Liver (tissue), 3 donors: ENCODE data around the gene TNFAIP3.

Experiments
- FOXA1 ChIP-seq: IDR thresholded peaks from 2 replicates; pipeline ENCODE4 v1.6.1; 2016; ENCODE audit warnings: antibody characterized with exemption
- HNF4G ChIP-seq: IDR thresholded peaks from 2 replicates; pipeline ENCODE4 v1.6.1; 2016; ENCODE audit warnings: antibody characterized with exemption
- JUND ChIP-seq, 2 donors: IDR thresholded peaks; 2 replicates each; pipeline ENCODE4 v1.6.1; 2016; ENCODE audit warnings: antibody characterized with exemption in 2 of 2
- RAD21 ChIP-seq, 2 donors: IDR thresholded peaks; 2 replicates each; pipeline ENCODE4 v1.6.1; 2016; ENCODE audit warnings: antibody characterized with exemption in 2 of 2, mild to moderate bottlenecking in 2 of 2
- REST ChIP-seq: IDR thresholded peaks from 2 replicates; pipeline ENCODE4 v1.6.1; 2016; ENCODE audit warnings: antibody characterized with exemption, mild to moderate bottlenecking
- TAF1 ChIP-seq: conservative IDR thresholded peaks from 2 replicates; pipeline ENCODE4 v1.6.1; 2016; ENCODE audit warnings: antibody characterized with exemption, mild to moderate bottlenecking
- YY1 ChIP-seq: IDR thresholded peaks from 2 replicates; pipeline ENCODE4 v1.6.1; 2016; ENCODE audit warnings: antibody characterized with exemption, mild to moderate bottlenecking
- TF ChIP-seq, protein P1 (sequence below): fragments of 150-350 bp; IDR thresholded peaks from 2 replicates; pipeline ENCODE4 v1.5.1; 2017; ENCODE audit warnings: improper control_type of control experiment, low read depth, low read length; ENCODE audit not compliant: missing input control
- donor health status: healthy.
- donor health status: healthy.

DNA sequence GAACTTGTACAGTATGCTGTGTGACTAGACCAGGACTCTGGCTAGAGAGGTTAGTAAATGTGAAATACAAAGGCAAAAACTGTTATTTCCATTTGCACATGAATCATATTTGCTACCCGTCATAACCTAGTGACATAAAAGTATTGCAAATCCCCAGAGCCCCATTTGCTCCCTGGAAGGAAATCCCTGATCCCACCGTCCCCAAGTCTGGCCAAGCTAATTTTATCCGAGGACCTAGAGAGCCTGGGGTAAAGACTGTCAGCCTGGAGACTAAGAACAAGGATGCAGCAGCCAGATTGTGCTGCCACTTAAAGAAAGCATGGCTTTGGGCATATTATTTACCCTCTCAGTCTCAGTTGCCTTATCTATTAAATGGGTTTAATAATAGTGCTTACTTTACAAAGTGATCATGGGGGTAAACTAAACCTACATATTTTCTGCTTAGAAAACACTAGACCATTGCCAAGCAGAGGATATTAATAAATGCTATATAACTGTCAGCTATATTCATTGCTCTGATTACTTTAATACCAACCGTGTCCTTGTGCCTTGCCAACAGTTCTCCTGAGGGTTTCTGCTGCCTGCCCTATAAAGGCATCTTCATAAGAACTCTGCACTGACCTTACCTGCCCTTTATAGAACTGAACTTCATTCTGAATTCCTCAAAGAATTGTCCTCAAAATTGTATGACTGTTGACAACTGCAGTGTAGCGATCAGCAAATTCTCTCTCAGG, 16.9 kb upstream of the TNFAIP3 start:
- TF ChIP-seq, protein P1, sequence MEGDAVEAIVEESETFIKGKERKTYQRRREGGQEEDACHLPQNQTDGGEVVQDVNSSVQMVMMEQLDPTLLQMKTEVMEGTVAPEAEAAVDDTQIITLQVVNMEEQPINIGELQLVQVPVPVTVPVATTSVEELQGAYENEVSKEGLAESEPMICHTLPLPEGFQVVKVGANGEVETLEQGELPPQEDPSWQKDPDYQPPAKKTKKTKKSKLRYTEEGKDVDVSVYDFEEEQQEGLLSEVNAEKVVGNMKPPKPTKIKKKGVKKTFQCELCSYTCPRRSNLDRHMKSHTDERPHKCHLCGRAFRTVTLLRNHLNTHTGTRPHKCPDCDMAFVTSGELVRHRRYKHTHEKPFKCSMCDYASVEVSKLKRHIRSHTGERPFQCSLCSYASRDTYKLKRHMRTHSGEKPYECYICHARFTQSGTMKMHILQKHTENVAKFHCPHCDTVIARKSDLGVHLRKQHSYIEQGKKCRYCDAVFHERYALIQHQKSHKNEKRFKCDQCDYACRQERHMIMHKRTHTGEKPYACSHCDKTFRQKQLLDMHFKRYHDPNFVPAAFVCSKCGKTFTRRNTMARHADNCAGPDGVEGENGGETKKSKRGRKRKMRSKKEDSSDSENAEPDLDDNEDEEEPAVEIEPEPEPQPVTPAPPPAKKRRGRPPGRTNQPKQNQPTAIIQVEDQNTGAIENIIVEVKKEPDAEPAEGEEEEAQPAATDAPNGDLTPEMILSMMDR: no peak
- TF ChIP-seq REST (no peak), TAF1 (no peak), FOXA1 (no peak), RAD21 (IDR thresholded peaks at IDR 0.05) (no peak), JUND (IDR thresholded peaks at IDR 0.05) (no peak), YY1 (no peak), HNF4G (no peak)
